WTC11 (cell line): Measurements from ENCODE around the gene PTX4. TPM values are rescaled to one million over a fixed set of nuclear protein-coding genes. Genes with fewer than 3 reads are reported as not detected.

Experiments
- ATAC-seq: fragments of 200-7000 bp; cut with Tn5 transposase; 2 replicates; pipeline ENCODE4 v1.10.0; 2021; ENCODE audit warnings: mild to moderate bottlenecking, moderate library complexity
- CTCF ChIA-PET: fragments of 300-600 bp; sonication (Branson Sonifier 250); formaldehyde crosslinking; loops from one replicate; lab custom pipeline; 2021; ENCODE audit warnings: antibody characterized with exemption; lab: Charles Lee
- POLR2A ChIA-PET: fragments of 350-600 bp; sonication (Branson Sonifier 250); formaldehyde crosslinking; loops from one replicate; lab custom pipeline; 2021; ENCODE audit warnings: antibody characterized with exemption; lab: Charles Lee
- DNase-seq: peaks from one replicate; pipeline ENCODE4 v3.0.0; 2021; ENCODE audit warnings: low spot score
- H3K27ac Mint-ChIP-seq: 2 replicates; pipeline ENCODE4 v1.8.0; 2021; ENCODE audit warnings: mixed read lengths
- H3K27me3 Mint-ChIP-seq: 2 replicates; pipeline ENCODE4 v1.8.0; 2021; ENCODE audit warnings: low read depth, mild to moderate bottlenecking, moderate library complexity, mixed read lengths
- H3K36me3 Mint-ChIP-seq: 2 replicates; pipeline ENCODE4 v1.8.0; 2021; ENCODE audit warnings: mixed read lengths
- H3K4me1 Mint-ChIP-seq: 2 replicates; pipeline ENCODE4 v1.8.0; 2022; ENCODE audit warnings: mixed read lengths
- H3K4me3 Mint-ChIP-seq: 2 replicates; pipeline ENCODE4 v1.8.0; 2021; ENCODE audit warnings: mild to moderate bottlenecking, moderate library complexity, mixed read lengths
- H3K9me3 Mint-ChIP-seq: 2 replicates; pipeline ENCODE4 v1.8.0; 2021; ENCODE audit warnings: mixed read lengths
- ARID4B ChIP-seq: sonication (generic); formaldehyde crosslinking; IDR thresholded peaks from 2 replicates; pipeline ENCODE4 v1.8.0; 2023; ENCODE audit warnings: missing genetic modification reagents, mild to moderate bottlenecking, borderline replicate concordance
- ATF1 ChIP-seq: sonication (generic); formaldehyde crosslinking; IDR thresholded peaks from 2 replicates; pipeline ENCODE4 v1.8.1; 2023; ENCODE audit warnings: mild to moderate bottlenecking, moderate library complexity, missing genetic modification reagents
- ATF6 ChIP-seq: sonication (generic); formaldehyde crosslinking; IDR thresholded peaks from 2 replicates; pipeline ENCODE4 v1.8.1; 2023; ENCODE audit warnings: mild to moderate bottlenecking, missing genetic modification reagents
- CBFB ChIP-seq: sonication (generic); formaldehyde crosslinking; IDR thresholded peaks from 2 replicates; pipeline ENCODE4 v1.8.1; 2022; ENCODE audit warnings: mild to moderate bottlenecking, low read depth, missing genetic modification reagents
- CREB1 ChIP-seq: sonication (generic); formaldehyde crosslinking; IDR thresholded peaks from 2 replicates; pipeline ENCODE4 v1.8.0; 2023; ENCODE audit warnings: mild to moderate bottlenecking, missing genetic modification reagents
- ELF4 ChIP-seq: sonication (generic); formaldehyde crosslinking; IDR thresholded peaks from 2 replicates; pipeline ENCODE4 v1.8.1; 2022; ENCODE audit warnings: low read depth, mild to moderate bottlenecking, moderate library complexity, missing genetic modification reagents
- ESRRA ChIP-seq: sonication (generic); formaldehyde crosslinking; IDR thresholded peaks from 2 replicates; pipeline ENCODE4 v1.8.1; 2022; ENCODE audit warnings: mild to moderate bottlenecking, missing genetic modification reagents, borderline replicate concordance
- HMGA2 ChIP-seq: fragments of 250-450 bp; sonication (Bioruptor Pico); IDR thresholded peaks from 2 replicates; pipeline ENCODE4 v1.4.0; 2021; ENCODE audit warnings: mild to moderate bottlenecking, moderate library complexity
- IRF2 ChIP-seq: sonication (generic); formaldehyde crosslinking; IDR thresholded peaks from 2 replicates; pipeline ENCODE4 v1.8.0; 2022; ENCODE audit warnings: low read depth, missing genetic modification reagents, borderline replicate concordance
- MXD4 ChIP-seq: fragments of 250-450 bp; sonication (Bioruptor Pico); IDR thresholded peaks from 2 replicates; pipeline ENCODE4 v1.8.0; 2021; ENCODE audit warnings: mild to moderate bottlenecking, moderate library complexity, borderline replicate concordance
- NFE2L1 ChIP-seq: sonication (generic); formaldehyde crosslinking; IDR thresholded peaks from 2 replicates; pipeline ENCODE4 v1.8.1; 2023; ENCODE audit warnings: missing genetic modification reagents
- PRRX2 ChIP-seq: fragments of 250-450 bp; sonication (Bioruptor Pico); IDR thresholded peaks from 2 replicates; pipeline ENCODE4 v1.8.0; 2021; ENCODE audit warnings: mild to moderate bottlenecking
- ZNF396 ChIP-seq: fragments of 250-450 bp; sonication (Bioruptor Pico); IDR thresholded peaks from 2 replicates; pipeline ENCODE4 v1.8.0; 2021; ENCODE audit warnings: mild to moderate bottlenecking, moderate library complexity, borderline replicate concordance
- ZNF416 ChIP-seq: fragments of 250-450 bp; sonication (Bioruptor Pico); IDR thresholded peaks from 2 replicates; pipeline ENCODE4 v1.9.0; 2021; ENCODE audit warnings: mild to moderate bottlenecking, inconsistent platforms
- total RNA-seq: library from RNA; stranded (reverse); gene quantifications from 3 replicates; pipeline ENCODE4 v1.2.3, GENCODE V29; 2021
- TF ChIP-seq, protein P1 (sequence below): sonication (generic); formaldehyde crosslinking; IDR thresholded peaks from 2 replicates; pipeline ENCODE4 v1.8.0; 2023; ENCODE audit warnings: mild to moderate bottlenecking, missing genetic modification reagents
- TF ChIP-seq, protein P2 (sequence below): sonication (generic); formaldehyde crosslinking; IDR thresholded peaks from 2 replicates; pipeline ENCODE4 v1.8.1; 2023; ENCODE audit warnings: mild to moderate bottlenecking, missing genetic modification reagents

Gene PTX4
- total RNA-seq, 1 experiment from 2014 or later: 0.26 TPM

- TF ChIP-seq ARID4B (CRISPR knock-in tag): no peak
- TF ChIP-seq, all 79 proteins: peak for 0
Observed at GRCh38 chr16:1489077-1489476, 333 bp upstream of the PTX4 start (continued).

DNA sequence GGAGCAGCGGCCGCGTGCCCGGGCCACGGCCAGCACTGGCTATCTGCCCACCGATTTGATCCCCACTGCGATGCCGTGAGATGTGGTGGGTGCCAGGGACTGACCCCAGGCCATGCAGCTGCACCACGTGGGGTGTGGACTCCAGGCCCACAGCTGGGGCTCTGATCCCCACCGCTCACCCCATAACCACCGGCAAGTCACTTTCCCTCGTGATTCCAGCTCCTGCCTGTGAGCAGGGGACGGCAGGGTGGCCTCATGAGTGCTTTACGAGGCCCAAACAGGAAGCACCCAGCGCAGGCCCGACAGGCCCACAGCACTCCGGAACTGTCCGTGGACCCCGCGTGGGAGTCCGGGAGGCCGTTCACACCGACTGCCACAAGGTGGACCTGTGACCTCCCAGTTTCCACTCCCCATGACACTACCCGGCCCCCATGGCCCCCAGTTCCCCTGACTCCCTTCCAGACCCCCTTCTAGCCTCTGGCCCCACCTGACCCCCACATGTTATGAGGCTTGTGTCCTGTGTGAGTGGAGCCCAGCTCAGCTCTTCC is 616 bp downstream of the PTX4 start:
- Mint-ChIP-seq H3K4me3 (no peak overlapping the region), H3K9me3 (no peaks in the 10 kb centered on the region), H3K36me3 (no peaks in the 10 kb centered on the region), H3K4me1 (peaks cover 6% of the 10 kb centered on the region; the same call in 1 of the 2 replicates), H3K27me3 (peaks cover 8% of the 10 kb centered on the region), H3K27ac (no peak overlapping the region)
- DNase-seq (no peak), ATAC-seq (no peak)
- CTCF ChIA-PET: no interaction called here
- POLR2A ChIA-PET: no interaction called here
- TF ChIP-seq, protein P1, sequence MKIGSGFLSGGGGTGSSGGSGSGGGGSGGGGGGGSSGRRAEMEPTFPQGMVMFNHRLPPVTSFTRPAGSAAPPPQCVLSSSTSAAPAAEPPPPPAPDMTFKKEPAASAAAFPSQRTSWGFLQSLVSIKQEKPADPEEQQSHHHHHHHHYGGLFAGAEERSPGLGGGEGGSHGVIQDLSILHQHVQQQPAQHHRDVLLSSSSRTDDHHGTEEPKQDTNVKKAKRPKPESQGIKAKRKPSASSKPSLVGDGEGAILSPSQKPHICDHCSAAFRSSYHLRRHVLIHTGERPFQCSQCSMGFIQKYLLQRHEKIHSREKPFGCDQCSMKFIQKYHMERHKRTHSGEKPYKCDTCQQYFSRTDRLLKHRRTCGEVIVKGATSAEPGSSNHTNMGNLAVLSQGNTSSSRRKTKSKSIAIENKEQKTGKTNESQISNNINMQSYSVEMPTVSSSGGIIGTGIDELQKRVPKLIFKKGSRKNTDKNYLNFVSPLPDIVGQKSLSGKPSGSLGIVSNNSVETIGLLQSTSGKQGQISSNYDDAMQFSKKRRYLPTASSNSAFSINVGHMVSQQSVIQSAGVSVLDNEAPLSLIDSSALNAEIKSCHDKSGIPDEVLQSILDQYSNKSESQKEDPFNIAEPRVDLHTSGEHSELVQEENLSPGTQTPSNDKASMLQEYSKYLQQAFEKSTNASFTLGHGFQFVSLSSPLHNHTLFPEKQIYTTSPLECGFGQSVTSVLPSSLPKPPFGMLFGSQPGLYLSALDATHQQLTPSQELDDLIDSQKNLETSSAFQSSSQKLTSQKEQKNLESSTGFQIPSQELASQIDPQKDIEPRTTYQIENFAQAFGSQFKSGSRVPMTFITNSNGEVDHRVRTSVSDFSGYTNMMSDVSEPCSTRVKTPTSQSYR (CRISPR knock-in tag): no peak
- no peak for TF ChIP-seq IRF2 (CRISPR knock-in tag)
- TF ChIP-seq ESRRA: no peak
- TF ChIP-seq ATF1: no peak
- no peak for TF ChIP-seq CREB1
- no peak for TF ChIP-seq NFE2L1 (CRISPR knock-in tag)
- TF ChIP-seq CBFB: no peak
- no peak for TF ChIP-seq ZNF396 (CRISPR knock-in tag)
- no peak for TF ChIP-seq PRRX2 (CRISPR knock-in tag)
- TF ChIP-seq ZNF416 (CRISPR knock-in tag): no peak
- TF ChIP-seq MXD4: no peak
- no peak for TF ChIP-seq HMGA2 (CRISPR knock-in tag)
- TF ChIP-seq, protein P2, sequence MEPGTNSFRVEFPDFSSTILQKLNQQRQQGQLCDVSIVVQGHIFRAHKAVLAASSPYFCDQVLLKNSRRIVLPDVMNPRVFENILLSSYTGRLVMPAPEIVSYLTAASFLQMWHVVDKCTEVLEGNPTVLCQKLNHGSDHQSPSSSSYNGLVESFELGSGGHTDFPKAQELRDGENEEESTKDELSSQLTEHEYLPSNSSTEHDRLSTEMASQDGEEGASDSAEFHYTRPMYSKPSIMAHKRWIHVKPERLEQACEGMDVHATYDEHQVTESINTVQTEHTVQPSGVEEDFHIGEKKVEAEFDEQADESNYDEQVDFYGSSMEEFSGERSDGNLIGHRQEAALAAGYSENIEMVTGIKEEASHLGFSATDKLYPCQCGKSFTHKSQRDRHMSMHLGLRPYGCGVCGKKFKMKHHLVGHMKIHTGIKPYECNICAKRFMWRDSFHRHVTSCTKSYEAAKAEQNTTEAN: no peak
- no peak for TF ChIP-seq ATF6 (CRISPR knock-in tag)
- no peak for TF ChIP-seq ELF4 (CRISPR knock-in tag)
